Natural killer cell (primary cell): ENCODE data around the gene DBT. TPM values are rescaled to one million over a fixed set of nuclear protein-coding genes. Genes with fewer than 3 reads are reported as not detected.
A peak's percentile ranks its signal among the peaks of the same experiment; 100 is the strongest.
"Not testable (repeated sequence)": the region's sequence is repeated elsewhere in the genome, so short reads cannot be mapped to it uniquely, and the experiment has no call there.

ENCODE experiments used
- ATAC-seq, 3 donors: fragments of 150-1000 bp in 2 of 3; fragments of 200-7000 bp in 1 of 3; cut with Tn5 transposase; 1 replicate in 1 of 3; 2 replicates in 2 of 3; pipeline ENCODE4 v1.10.0; 2021; ENCODE audit warnings: mild to moderate bottlenecking in 2 of 3, moderate library complexity in 2 of 3
- DNase-seq, 2 donors: peaks; one replicate each; pipeline versions ENCODE4 v3.0.0 to v3.0.0-alpha.2; 2013 to 2021; ENCODE audit warnings: mixed read lengths in 1 of 2
- H3K27ac ChIP-seq: one replicate; pipeline ENCODE4 v1.5.1; 2013; ENCODE audit warnings: mild to moderate bottlenecking, low read length
- H3K27me3 ChIP-seq: one replicate; pipeline ENCODE4 v1.6.1; 2013; ENCODE audit warnings: low read length; ENCODE audit not compliant: control insufficient read depth, insufficient read depth
- H3K36me3 ChIP-seq: one replicate; pipeline ENCODE4 v1.6.1; 2013; ENCODE audit warnings: low read length; ENCODE audit not compliant: control insufficient read depth, insufficient read depth
- H3K4me1 ChIP-seq: one replicate; pipeline ENCODE4 v1.6.1; 2013; ENCODE audit warnings: low read length; ENCODE audit not compliant: control insufficient read depth, insufficient read depth
- H3K4me3 ChIP-seq: one replicate; pipeline ENCODE4 v1.5.1; 2013; ENCODE audit warnings: low read length
- H3K9me3 ChIP-seq: one replicate; pipeline ENCODE4 v1.6.1; 2013; ENCODE audit warnings: low read length; ENCODE audit not compliant: control insufficient read depth, insufficient read depth
- H3K27ac Mint-ChIP-seq, 2 donors: one replicate each; pipeline ENCODE4 v1.8.0; 2022; ENCODE audit warnings: mild to moderate bottlenecking in 2 of 2, mixed read lengths in 2 of 2, moderate library complexity in 1 of 2
- H3K27me3 Mint-ChIP-seq, 2 donors: one replicate each; pipeline ENCODE4 v1.8.0; 2022; ENCODE audit warnings: low read depth in 2 of 2, mixed read lengths in 2 of 2
- H3K36me3 Mint-ChIP-seq: one replicate; pipeline ENCODE4 v1.8.0; 2022; ENCODE audit warnings: mixed read lengths
- H3K4me1 Mint-ChIP-seq, 2 donors: one replicate each; pipeline ENCODE4 v1.8.0; 2022; ENCODE audit warnings: mixed read lengths in 2 of 2
- H3K4me3 Mint-ChIP-seq: one replicate; pipeline ENCODE4 v1.8.0; 2022; ENCODE audit warnings: mild to moderate bottlenecking, moderate library complexity, mixed read lengths
- H3K9me3 Mint-ChIP-seq, 2 donors: one replicate each; pipeline ENCODE4 v1.8.0; 2022; ENCODE audit warnings: mixed read lengths in 2 of 2
- CTCF ChIP-seq: fragments of 200-600 bp; IDR thresholded peaks from one replicate; pipeline ENCODE4 v1.8.0; 2022; ENCODE audit warnings: antibody characterized with exemption
- WGBS: methylation state at CpG from one replicate; pipeline ENCODE4 v1.1.7; 2013; ENCODE audit warnings: missing lambda C conversion rate; ENCODE audit not compliant: insufficient coverage; 5-methylcytosine and 5-hydroxymethylcytosine counted together
- intact Hi-C: fragments of 100-400 bp; cut with micrococcal nuclease; formaldehyde crosslinking; loops from one replicate; pipeline ENCODE4 v1.14.2; 2022
- total RNA-seq, 4 donors: library from RNA; stranded (reverse); fragments of 120-200 nt in 1 of 4; gene quantifications; one replicate each; pipeline versions ENCODE4 v1.2.3 to v1.2.4, GENCODE V29; 2013 to 2022

Gene DBT
- total RNA-seq, 3 donors from 2014 or later (not counting 1 experiment from before 2014, with no cell fraction given): 9.9 to 11.5 (median 10.2) TPM

GRCh38 chr1:100265931-100266740 lies 16.5 kb upstream of the DBT start, which contains the start of gene RTCA:
TSS of gene RTCA (plus strand) at chr1:100266216. CDS start at chr1:100266376, 160 bp downstream.
- intact Hi-C loops: loop anchor here (1.0 to 5.0 kb wide), 5 partner anchors 17 to 229 kb away; partner anchors contain the start of genes CDC14A, DBT, SASS6 and TRMT13
- peak within 1 kb of the TSS; percentile 77 for H3K27ac ChIP-seq
- no peaks in the 10 kb centered on the region for H3K9me3 ChIP-seq
- H3K36me3 ChIP-seq: peaks cover 29% of the 10 kb centered on the region
- H3K27ac Mint-ChIP-seq: peak within 1 kb of the TSS; percentile 97 to 99
- H3K9me3 Mint-ChIP-seq: no peaks in the 10 kb centered on the region
- H3K27me3 ChIP-seq: no peaks in the 10 kb centered on the region
- peaks cover 46 to 47% of the 10 kb centered on the region in 2 donors for H3K4me1 Mint-ChIP-seq
- no peak for TF ChIP-seq CTCF
- peaks cover 8% of the 10 kb centered on the region for H3K36me3 Mint-ChIP-seq
- peak within 1 kb of the TSS; percentile 86 for H3K4me3 ChIP-seq
- peak; percentile 93 to 99 for DNase-seq
- ATAC-seq: peak; percentile 93 to 98 (median 94)
- under 1% methylated on average over 53 of the region's 53 CpGs for WGBS
- no peaks in the 10 kb centered on the region for H3K27me3 Mint-ChIP-seq
- peak within 1 kb of the TSS; percentile 100 for H3K4me3 Mint-ChIP-seq
- H3K4me1 ChIP-seq: peaks cover 32% of the 10 kb centered on the region

DNA sequence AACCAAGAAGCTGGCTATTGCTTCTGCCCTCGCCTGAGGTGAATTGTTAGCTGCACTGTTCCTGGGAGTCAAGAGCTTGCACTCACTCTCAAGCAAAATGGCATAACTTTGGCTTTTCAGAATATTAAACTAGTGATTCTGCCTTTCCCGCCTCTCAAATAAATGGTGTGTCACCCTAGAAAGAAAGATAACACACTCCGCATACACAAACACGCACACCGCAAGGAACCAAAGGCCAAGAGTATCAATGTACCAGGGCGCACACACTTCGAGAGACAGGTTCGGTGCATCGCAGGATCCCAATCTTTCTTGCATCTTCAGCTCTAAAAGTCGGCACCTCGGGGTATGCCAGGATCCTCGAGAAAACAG lies 15.9 kb upstream of the DBT start:
- no peaks in the 10 kb centered on the region for H3K27me3 ChIP-seq
- Mint-ChIP-seq H3K36me3 (peaks cover 8% of the 10 kb centered on the region), H3K27ac (peak overlapping the region; percentile 97 to 99), H3K9me3 (no peaks in the 10 kb centered on the region), H3K4me1 (peaks cover 42 to 44% of the 10 kb centered on the region in 2 donors), H3K27me3 (no peaks in the 10 kb centered on the region), H3K4me3 (peak overlapping the region; percentile 100)
- no peak for TF ChIP-seq CTCF
- H3K4me1 ChIP-seq: peaks cover 31% of the 10 kb centered on the region
- DNase-seq: no peak
- peaks cover 23% of the 10 kb centered on the region for H3K36me3 ChIP-seq
- WGBS: 3% methylated on average over 12 of the region's 12 CpGs
- peak; percentile 30 to 44 (median 35) for ATAC-seq
- H3K4me3 ChIP-seq: peak overlapping the region; percentile 86
- no peaks in the 10 kb centered on the region for H3K9me3 ChIP-seq
- peak overlapping the region; percentile 77 for H3K27ac ChIP-seq
- intact Hi-C loops: loop anchor here (5.0 kb wide), 2 partner anchors 132 to 228 kb away; a partner anchor contains a TSS

DNA sequence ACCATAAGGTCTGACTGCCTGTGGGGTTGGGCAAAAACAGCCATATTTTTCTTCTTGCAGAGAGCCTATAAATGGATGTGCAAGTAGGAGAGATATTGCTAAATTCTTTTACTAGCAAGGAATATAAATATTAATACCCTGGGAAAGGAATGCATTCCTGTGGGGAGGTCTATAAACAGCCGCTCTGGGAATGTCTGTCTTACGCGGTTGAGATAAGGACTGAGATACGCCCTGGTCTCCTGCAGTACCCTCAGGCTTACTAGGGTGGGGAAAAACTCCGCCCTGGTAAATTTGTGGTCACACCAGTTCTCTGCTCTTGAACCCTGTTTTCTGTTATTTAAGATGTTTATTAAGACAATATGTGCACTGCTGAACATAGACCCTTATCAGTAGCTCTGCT lies 14.4 kb upstream of the DBT start:
- Histone ChIP-seq H3K4me1 (peaks cover 27% of the 10 kb centered on the region), H3K36me3 (peaks cover 14% of the 10 kb centered on the region)
- DNase-seq, ATAC-seq, H3K4me3 ChIP-seq, H3K9me3 Mint-ChIP-seq, H3K27ac ChIP-seq, H3K27me3 ChIP-seq, intact Hi-C loops, H3K4me3 Mint-ChIP-seq, H3K9me3 ChIP-seq, H3K36me3 Mint-ChIP-seq, H3K27me3 Mint-ChIP-seq: not testable (repeated sequence)
- Mint-ChIP-seq H3K27ac (peak overlapping the region in 1 of 2 donors; percentile 99), H3K4me1 (peaks cover 35 to 39% of the 10 kb centered on the region in 2 donors)
- 98% methylated on average over 4 of the region's 5 CpGs for WGBS

GRCh38 chr1:100261686-100262085 lies 12.1 kb upstream of the DBT start:
- ATAC-seq (no peak), DNase-seq (no peak)
- H3K9me3 Mint-ChIP-seq: no peaks in the 10 kb centered on the region
- no peak for TF ChIP-seq CTCF
- H3K9me3 ChIP-seq: no peaks in the 10 kb centered on the region
- intact Hi-C loops: no loop called here
- H3K36me3 Mint-ChIP-seq: peaks cover 8% of the 10 kb centered on the region
- H3K4me1 Mint-ChIP-seq: peaks cover 21 to 22% of the 10 kb centered on the region in 2 donors
- no peak overlapping the region for H3K27ac ChIP-seq
- no peak overlapping the region for H3K4me3 Mint-ChIP-seq
- H3K4me1 ChIP-seq: peaks cover 6% of the 10 kb centered on the region
- no peaks in the 10 kb centered on the region for H3K36me3 ChIP-seq
- no peaks in the 10 kb centered on the region for H3K27me3 Mint-ChIP-seq
- no peaks in the 10 kb centered on the region for H3K27me3 ChIP-seq
- no peak overlapping the region for H3K4me3 ChIP-seq
- no peak overlapping the region for H3K27ac Mint-ChIP-seq

- H3K4me1 Mint-ChIP-seq, H3K36me3 Mint-ChIP-seq, H3K27me3 Mint-ChIP-seq, intact Hi-C loops, H3K36me3 ChIP-seq, H3K27ac ChIP-seq, DNase-seq, ATAC-seq, H3K9me3 Mint-ChIP-seq, H3K27me3 ChIP-seq, H3K9me3 ChIP-seq, H3K27ac Mint-ChIP-seq, H3K4me1 ChIP-seq, H3K4me3 ChIP-seq, H3K4me3 Mint-ChIP-seq: not testable (repeated sequence)
- 96% methylated on average over 3 of the region's 6 CpGs for WGBS
These were observed 8.8 kb upstream of the DBT start for GRCh38 chr1:100258427-100258826.

DNA sequence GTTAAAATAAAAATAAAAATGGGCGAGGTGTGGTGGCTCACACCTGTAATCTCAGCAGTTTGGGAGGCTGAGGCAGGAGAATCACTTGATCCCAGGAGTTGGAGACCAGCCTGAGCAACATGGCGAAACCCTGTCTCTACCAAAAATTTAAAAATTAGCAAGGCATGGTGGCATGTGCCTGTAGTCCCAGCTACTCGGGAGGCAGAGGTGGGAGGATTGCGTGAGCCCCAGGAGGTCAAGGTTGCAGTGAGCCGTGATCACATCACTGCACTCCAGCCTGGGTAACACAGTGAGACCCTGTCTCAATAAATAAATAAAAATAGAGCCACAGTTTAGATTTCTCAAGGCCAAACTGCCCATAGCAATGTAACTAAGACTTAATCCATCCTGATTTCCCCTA lies 6.6 kb upstream of the DBT start:
- peaks cover 9 to 16% of the 10 kb centered on the region in 2 donors for H3K27me3 Mint-ChIP-seq
- ATAC-seq, DNase-seq, H3K36me3 Mint-ChIP-seq, H3K4me3 ChIP-seq, H3K27ac ChIP-seq, H3K9me3 Mint-ChIP-seq, H3K4me3 Mint-ChIP-seq, H3K36me3 ChIP-seq, H3K4me1 Mint-ChIP-seq, H3K27me3 ChIP-seq, H3K27ac Mint-ChIP-seq, H3K9me3 ChIP-seq, H3K4me1 ChIP-seq, intact Hi-C loops: not testable (repeated sequence)
- whole genome bisulfite sequencing: 98% methylated on average over 5 of the region's 5 CpGs
